IMR-90 (cell line): ENCODE data around the gene BBS7. TPM values are rescaled to one million over a fixed set of nuclear protein-coding genes. Genes with fewer than 3 reads are reported as not detected.
A peak's percentile ranks its signal among the peaks of the same experiment; 100 is the strongest.

ENCODE experiments used
- ATAC-seq: fragments of 200-7000 bp; cut with Tn5 transposase; 2 replicates; pipeline ENCODE4 v1.9.1; 2020; ENCODE audit warnings: low read depth, mild to moderate bottlenecking, moderate library complexity
- Bru-seq: library from RNA; stranded (reverse); fragments of 400-500 nt; gene quantifications from one replicate; lab custom pipeline; 2021; lab: Mats Ljungman, UMichigan
- BruChase-seq, 2 experiments: library from RNA; stranded (reverse); fragments of 400-500 nt; gene quantifications; one replicate each; lab custom pipeline; 2021; lab: Mats Ljungman, UMichigan
- BruUV-seq: library from RNA; stranded (reverse); fragments of 400-500 nt; replicated peaks from 2 replicates; lab custom pipeline; 2021; lab: Mats Ljungman, UMichigan
- CTCF ChIA-PET: fragments of 300-600 bp; formaldehyde crosslinking; extraction: SDS; loops from one replicate; lab custom pipeline; 2021; ENCODE audit warnings: antibody characterized with exemption; lab: Yijun Ruan, JAX
- POLR2A ChIA-PET: fragments of 300-600 bp; sonication (Branson Sonifier 250); formaldehyde crosslinking; loops from one replicate; lab custom pipeline; 2022; ENCODE audit warnings: antibody characterized with exemption; ENCODE audit not compliant: unreplicated experiment; lab: Charles Lee
- DNase-seq: peaks from one replicate; pipeline ENCODE4 v3.0.0; 2013
- H2AFZ ChIP-seq: replicated peaks from 2 replicates; pipeline ENCODE3; 2013; ENCODE audit warnings: low read length, mild to moderate bottlenecking; ENCODE audit not compliant: poor library complexity
- H2AK5ac ChIP-seq: 2 replicates; pipeline ENCODE4 v1.6.1; 2013; ENCODE audit warnings: low read depth, low read length, inconsistent platforms
- H2AK9ac ChIP-seq: replicated peaks from 2 replicates; pipeline ENCODE3; 2013; ENCODE audit warnings: mild to moderate bottlenecking, low read depth, low read length, moderate library complexity; ENCODE audit not compliant: poor library complexity
- H2BK120ac ChIP-seq: 2 replicates; pipeline ENCODE4 v1.6.1; 2013; ENCODE audit warnings: low read depth, low read length, inconsistent platforms
- H2BK15ac ChIP-seq: 3 replicates; pipeline ENCODE4 v1.6.1; 2013; ENCODE audit warnings: low read depth, low read length, inconsistent platforms
- H2BK20ac ChIP-seq: 2 replicates; pipeline ENCODE4 v1.6.1; 2013; ENCODE audit warnings: low read depth, mild to moderate bottlenecking, inconsistent platforms, low read length, moderate library complexity
- H2BK5ac ChIP-seq: 2 replicates; pipeline ENCODE4 v1.6.1; 2013; ENCODE audit warnings: mild to moderate bottlenecking, low read depth, low read length, inconsistent platforms; ENCODE audit not compliant: poor library complexity, severe bottlenecking
- H3K14ac ChIP-seq: replicated peaks from 2 replicates; pipeline ENCODE4 v1.6.1; 2013; ENCODE audit warnings: low read depth, low read length, inconsistent platforms
- H3K18ac ChIP-seq: 2 replicates; pipeline ENCODE4 v1.6.1; 2013; ENCODE audit warnings: low read depth, low read length, control low read depth
- H3K23ac ChIP-seq: 2 replicates; pipeline ENCODE4 v1.6.1; 2013; ENCODE audit warnings: low read depth, low read length, inconsistent platforms
- H3K27ac ChIP-seq: 2 replicates; pipeline ENCODE4 v1.5.1; 2013; ENCODE audit warnings: mild to moderate bottlenecking, control low read depth, low read length; ENCODE audit not compliant: insufficient read depth
- H3K27me3 ChIP-seq: 2 replicates; pipeline ENCODE4 v1.6.1; 2013; ENCODE audit warnings: low read length; ENCODE audit not compliant: control insufficient read depth, insufficient read depth
- H3K36me3 ChIP-seq: 2 replicates; pipeline ENCODE4 v1.6.1; 2013; ENCODE audit warnings: low read length, mixed read lengths; ENCODE audit not compliant: control insufficient read depth, insufficient read depth
- H3K4ac ChIP-seq: 2 replicates; pipeline ENCODE4 v1.6.1; 2013; ENCODE audit warnings: low read depth, low read length, inconsistent platforms
- H3K4me1 ChIP-seq: 2 replicates; pipeline ENCODE4 v1.6.1; 2013; ENCODE audit warnings: low read length, mixed read lengths; ENCODE audit not compliant: control insufficient read depth, insufficient read depth
- H3K4me2 ChIP-seq: 2 replicates; pipeline ENCODE4 v1.6.1; 2013; ENCODE audit warnings: low read depth, mild to moderate bottlenecking, control low read depth, low read length, moderate library complexity
- H3K4me3 ChIP-seq: 2 replicates; pipeline ENCODE4 v1.5.1; 2013; ENCODE audit warnings: low read depth, mild to moderate bottlenecking, control low read depth, low read length, moderate library complexity; ENCODE audit not compliant: insufficient read depth
- H3K56ac ChIP-seq: 2 replicates; pipeline ENCODE4 v1.6.1; 2013; ENCODE audit warnings: low read length, inconsistent platforms; ENCODE audit not compliant: insufficient read depth; ENCODE audit errors: extremely low read depth
- H3K79me1 ChIP-seq, 2 experiments: 2 replicates each; pipeline ENCODE4 v1.6.1; 2013; ENCODE audit warnings: low read length in 2 of 2, inconsistent platforms in 1 of 2, low read depth in 1 of 2
- H3K9ac ChIP-seq: 2 replicates; pipeline ENCODE4 v1.6.1; 2013; ENCODE audit warnings: low read depth, low read length, control low read depth
- H3K9me1 ChIP-seq: 2 replicates; pipeline ENCODE4 v1.6.1; 2013; ENCODE audit warnings: low read length, inconsistent platforms; ENCODE audit not compliant: insufficient read depth
- H3K9me3 ChIP-seq: 2 replicates; pipeline ENCODE4 v1.6.1; 2013; ENCODE audit warnings: low read length; ENCODE audit not compliant: control insufficient read depth, insufficient read depth
- H4K20me1 ChIP-seq: 2 replicates; pipeline ENCODE4 v1.6.1; 2013; ENCODE audit warnings: low read length, inconsistent platforms; ENCODE audit not compliant: insufficient read depth
- H4K5ac ChIP-seq: 2 replicates; pipeline ENCODE4 v1.6.1; 2013; ENCODE audit warnings: mild to moderate bottlenecking, low read depth, low read length, control low read depth
- H4K8ac ChIP-seq, 2 experiments: 2 replicates each; pipeline ENCODE4 v1.6.1; 2013; ENCODE audit warnings: low read depth in 2 of 2, low read length in 2 of 2, control low read depth in 1 of 2, inconsistent platforms in 1 of 2
- H4K91ac ChIP-seq: 2 replicates; pipeline ENCODE4 v1.6.1; 2013; ENCODE audit warnings: low read depth, low read length, inconsistent platforms; ENCODE audit not compliant: insufficient read depth
- MAZ ChIP-seq: IDR thresholded peaks from 2 replicates; pipeline ENCODE4 v1.6.1; 2012; ENCODE audit warnings: low read depth, mild to moderate bottlenecking, low read length, improper control_type of control experiment, moderate library complexity, borderline replicate concordance
- POLR2A ChIP-seq: IDR thresholded peaks from 2 replicates; pipeline ENCODE4 v1.6.1; 2012; ENCODE audit warnings: mild to moderate bottlenecking, low read depth, low read length
- RCOR1 ChIP-seq: IDR thresholded peaks from 2 replicates; pipeline ENCODE4 v1.6.1; 2012; ENCODE audit warnings: mild to moderate bottlenecking, low read length, improper control_type of control experiment; ENCODE audit not compliant: insufficient replicate concordance
- WGBS, 2 experiments: methylation state at CpG; one replicate each; pipeline versions ENCODE4 v1.1.5 to v1.1.7; 2013; ENCODE audit warnings: missing lambda C conversion rate in 2 of 2; ENCODE audit not compliant: insufficient read length in 1 of 2; ENCODE audit errors: extremely low coverage in 2 of 2; 5-methylcytosine and 5-hydroxymethylcytosine counted together
- dilution Hi-C: fragments of 300-500 bp; cut with HindIII; formaldehyde crosslinking; loops from one replicate; pipeline ENCODE4 v1.14.3; 2018; ENCODE audit warnings: low sequenced_read_pairs; ENCODE audit not compliant: unreplicated experiment
- in situ Hi-C: fragments of 300-500 bp; cut with MboI; formaldehyde crosslinking; loops from 3 replicates; pipeline ENCODE4 v1.14.3; 2019; ENCODE audit warnings: low sequenced_read_pairs, inconsistent platforms, mixed read lengths
- intact Hi-C: fragments of 100-400 bp; cut with micrococcal nuclease; formaldehyde crosslinking; loops from 2 replicates; pipeline ENCODE4 v1.10.0; 2022
- long read RNA-seq: library from polyadenylated mRNA; unstranded; transcript quantifications from one replicate; pipeline ENCODE4 v2.0.0, GENCODE V29; 2021; ENCODE audit not compliant: unreplicated experiment
- polyA plus RNA-seq, 3 experiments: library from polyadenylated mRNA; depleted of rRNA; stranded (reverse); fragments of >200 nt; gene quantifications; 2 replicates each; pipeline ENCODE4 v1.2.3, GENCODE V29; 2012; ENCODE audit warnings: low replicate concordance in 1 of 3
- total RNA-seq: library from RNA; depleted of rRNA; stranded (reverse); fragments of >200 nt; gene quantifications from 2 replicates; pipeline ENCODE4 v1.2.3, GENCODE V29; 2012; rRNA removed
- TF ChIP-seq, protein P1 (sequence below): fragments of 150-350 bp; IDR thresholded peaks from 2 replicates; pipeline ENCODE4 v1.6.1; 2016; ENCODE audit warnings: low read depth, mild to moderate bottlenecking, low read length, moderate library complexity, borderline replicate concordance

Gene BBS7, protein sequence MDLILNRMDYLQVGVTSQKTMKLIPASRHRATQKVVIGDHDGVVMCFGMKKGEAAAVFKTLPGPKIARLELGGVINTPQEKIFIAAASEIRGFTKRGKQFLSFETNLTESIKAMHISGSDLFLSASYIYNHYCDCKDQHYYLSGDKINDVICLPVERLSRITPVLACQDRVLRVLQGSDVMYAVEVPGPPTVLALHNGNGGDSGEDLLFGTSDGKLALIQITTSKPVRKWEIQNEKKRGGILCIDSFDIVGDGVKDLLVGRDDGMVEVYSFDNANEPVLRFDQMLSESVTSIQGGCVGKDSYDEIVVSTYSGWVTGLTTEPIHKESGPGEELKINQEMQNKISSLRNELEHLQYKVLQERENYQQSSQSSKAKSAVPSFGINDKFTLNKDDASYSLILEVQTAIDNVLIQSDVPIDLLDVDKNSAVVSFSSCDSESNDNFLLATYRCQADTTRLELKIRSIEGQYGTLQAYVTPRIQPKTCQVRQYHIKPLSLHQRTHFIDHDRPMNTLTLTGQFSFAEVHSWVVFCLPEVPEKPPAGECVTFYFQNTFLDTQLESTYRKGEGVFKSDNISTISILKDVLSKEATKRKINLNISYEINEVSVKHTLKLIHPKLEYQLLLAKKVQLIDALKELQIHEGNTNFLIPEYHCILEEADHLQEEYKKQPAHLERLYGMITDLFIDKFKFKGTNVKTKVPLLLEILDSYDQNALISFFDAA
- 29.4 and 32.3 TPM in 2 replicates for total RNA-seq
- 18.3 and 23.0 TPM in 2 replicates for polyA plus RNA-seq (2012; rRNA removed)
- polyA plus RNA-seq (2012; cell fraction: cytosol; rRNA removed) = 20.8 and 43.8 TPM in 2 replicates
- polyA plus RNA-seq (2012; cell fraction: nucleus; rRNA removed; ENCODE audit: low replicate concordance) = 16.3 and 30.7 TPM in 2 replicates
- Bru-seq, nascent RNA = percentile 54 among the genes with signal in this experiment
- percentile 57 among the genes with signal in this experiment for BruChase-seq, experiment 1, labeled RNA remaining after a 6-hour chase
- percentile 57 among the genes with signal in this experiment for BruChase-seq, experiment 2, labeled RNA remaining after a 2-hour chase
- long read RNA-seq, transcript BBS7-201 (19 exons, 3,752 nt) = major isoform, 5 of 27 reads
- long read RNA-seq, partial matches to known transcripts = 6 of 27 reads
- long read RNA-seq, other reads (novel, unspliced or antisense) = 9 of 27 reads

DNA sequence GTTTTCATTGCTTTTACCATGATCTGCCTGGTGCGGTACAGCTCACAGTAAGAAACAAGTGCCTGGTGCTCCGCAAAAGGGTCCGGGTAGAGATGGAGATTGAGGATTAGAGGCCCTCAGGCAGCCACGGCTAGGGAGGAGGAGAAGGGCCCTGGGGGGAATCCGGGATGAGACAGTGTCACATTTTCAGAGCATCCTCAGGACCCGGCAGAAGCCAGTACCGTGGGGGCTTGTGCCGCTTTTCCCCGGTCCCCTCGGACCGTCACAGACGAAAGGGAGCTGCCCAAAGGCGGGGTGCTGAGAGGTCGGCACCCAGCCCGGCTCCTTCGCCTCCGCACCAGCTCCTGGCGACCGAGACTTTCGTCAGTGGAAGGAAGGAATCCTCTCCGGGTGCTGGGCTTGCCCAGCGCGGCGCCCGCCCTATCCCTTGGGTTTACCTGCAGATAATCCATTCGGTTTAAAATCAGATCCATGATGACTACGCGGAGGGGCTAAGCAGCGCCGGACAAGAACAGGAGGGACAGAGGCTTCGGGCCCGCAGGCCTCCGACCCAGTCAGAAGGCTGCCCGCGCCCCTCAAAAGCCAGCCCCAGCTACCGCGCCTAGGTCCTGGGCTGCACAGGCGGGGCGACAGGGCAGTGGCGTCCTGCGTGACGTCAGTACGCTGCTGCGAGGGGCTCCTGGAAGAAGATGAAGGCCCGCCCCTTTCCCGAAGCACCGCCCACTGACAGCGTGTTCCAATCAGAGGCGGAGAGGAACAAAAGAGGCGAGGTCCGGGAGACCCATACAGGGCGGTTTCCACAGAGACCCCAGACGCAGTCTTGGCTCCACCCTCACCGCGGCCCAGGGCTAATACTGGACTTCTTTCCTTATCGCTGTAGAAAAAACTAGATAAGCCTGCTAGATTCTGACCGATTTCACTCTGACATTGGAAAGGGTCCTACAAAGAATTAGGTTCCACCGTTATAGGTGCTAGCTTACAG lies at the start of gene BBS7:
Gene BBS7, minus strand, starts transcription at position 634 of the 982 bp plus-strand sequence. Its CDS starts 161 bp downstream, at position 473.
- no peak within 1 kb of the TSS for H2AK5ac ChIP-seq
- TF ChIP-seq POLR2A = 0 out of 2 replicates have a peak, but pooled peaks have one; percentile 54
- TF ChIP-seq RCOR1 = no peak
- TF ChIP-seq, protein P1, sequence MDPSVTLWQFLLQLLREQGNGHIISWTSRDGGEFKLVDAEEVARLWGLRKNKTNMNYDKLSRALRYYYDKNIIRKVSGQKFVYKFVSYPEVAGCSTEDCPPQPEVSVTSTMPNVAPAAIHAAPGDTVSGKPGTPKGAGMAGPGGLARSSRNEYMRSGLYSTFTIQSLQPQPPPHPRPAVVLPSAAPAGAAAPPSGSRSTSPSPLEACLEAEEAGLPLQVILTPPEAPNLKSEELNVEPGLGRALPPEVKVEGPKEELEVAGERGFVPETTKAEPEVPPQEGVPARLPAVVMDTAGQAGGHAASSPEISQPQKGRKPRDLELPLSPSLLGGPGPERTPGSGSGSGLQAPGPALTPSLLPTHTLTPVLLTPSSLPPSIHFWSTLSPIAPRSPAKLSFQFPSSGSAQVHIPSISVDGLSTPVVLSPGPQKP = no peak
- TF ChIP-seq MAZ = peak; percentile 38; the same call in 1 of the 2 replicates
- no TSS peak for BruUV-seq
- no peaks in the 10 kb centered on the region for H3K9me3 ChIP-seq
- 0% methylated on average over 30 of the region's 58 CpGs; no CpG with 5 or more reads in 1 of the 2 experiments for WGBS, 2 experiments
- peak within 1 kb of the TSS; percentile 32; the same call in 1 of the 2 replicates for H4K5ac ChIP-seq
- POLR2A ChIA-PET = no interaction called here
- peak within 1 kb of the TSS; percentile 25 for H3K18ac ChIP-seq
- H3K4me2 ChIP-seq = peak within 1 kb of the TSS; percentile 85
- peak within 1 kb of the TSS; percentile 48 for H4K91ac ChIP-seq
- 0 out of 2 replicates have a peak, but pooled peaks cover 1% of the 10 kb centered on the region for H3K36me3 ChIP-seq
- peak within 1 kb of the TSS; percentile 79; the same call in 1 of the 2 replicates for H2BK120ac ChIP-seq
- H3K23ac ChIP-seq = peak within 1 kb of the TSS; percentile 91
- no peaks in the 10 kb centered on the region; the same call in 1 of the 2 replicates for H4K20me1 ChIP-seq
- peak within 1 kb of the TSS; percentile 89 for H3K4me3 ChIP-seq
- peak within 1 kb of the TSS; percentile 83 for H3K9ac ChIP-seq
- peaks cover 0 to 15% of the 10 kb centered on the region in 2 experiments; a peak in 2 of 4 replicates for H3K79me1 ChIP-seq
- peak within 1 kb of the TSS; percentile 38 to 91; a peak in 3 of 4 replicates for H4K8ac ChIP-seq
- H3K4ac ChIP-seq = peak within 1 kb of the TSS; percentile 74
- H2BK15ac ChIP-seq = no peak within 1 kb of the TSS
- peak within 1 kb of the TSS; percentile 99 for H2AFZ ChIP-seq
- H3K27ac ChIP-seq = peak within 1 kb of the TSS; percentile 75
- no peaks in the 10 kb centered on the region for H3K27me3 ChIP-seq
- H2AK9ac ChIP-seq = peak within 1 kb of the TSS; percentile 93
- H3K14ac ChIP-seq = peak within 1 kb of the TSS; percentile 79
- peaks cover 1% of the 10 kb centered on the region; the same call in 1 of the 2 replicates for H3K4me1 ChIP-seq
- CTCF ChIA-PET = interaction anchor here (0.6 to 0.9 kb wide), 2 partner anchors 11 to 34 kb away, joined by 3 to 6 read pairs; no protein-coding TSS in a partner anchor
- H2BK5ac ChIP-seq = peak within 1 kb of the TSS; percentile 66
- peak within 1 kb of the TSS; percentile 83; the same call in 1 of the 2 replicates for H3K56ac ChIP-seq
- ATAC-seq = peak; percentile 97
- in situ Hi-C loops (no loop called here), intact Hi-C loops (no loop called here), dilution Hi-C loops (no loop called here)
- peak; percentile 95 for DNase-seq
- H3K9me1 ChIP-seq = no peaks in the 10 kb centered on the region; the same call in 1 of the 2 replicates
- no peak within 1 kb of the TSS for H2BK20ac ChIP-seq
